Measurements from ENCODE around the gene RIMS4. TPM values are rescaled to one million over a fixed set of nuclear protein-coding genes. Genes with fewer than 3 reads are reported as not detected.

The RIMS4 gene
- total RNA-seq, 1 donor from 2014 or later = 6.4 TPM

- no peak for TF ChIP-seq CTCF (IDR thresholded peaks at IDR 0.05)
- TF ChIP-seq POLR2AphosphoS5 (IDR thresholded peaks at IDR 0.05; ENCODE audit: insufficient read depth in 1 of 2, low read depth in 1 of 2) = no peak
- TF ChIP-seq POLR2A (IDR thresholded peaks at IDR 0.05) = no peak
- H3K4me1 ChIP-seq = no peaks in the 10 kb centered on the region
- no peaks in the 10 kb centered on the region for H3K36me3 ChIP-seq
- H3K27ac ChIP-seq = no peak overlapping the region
- intact Hi-C loops (cut with DNase I) = no loop called here
- no peaks in the 10 kb centered on the region for H3K27me3 ChIP-seq
- H3K4me3 ChIP-seq = no peak overlapping the region
- H3K9me3 ChIP-seq = no peaks in the 10 kb centered on the region
- DNase-seq (ENCODE audit: extremely low spot score in 2 of 2) = no peak
Measured at GRCh38 chr20:44851545-44851944, 41.2 kb upstream of the RIMS4 start.

- Histone ChIP-seq H3K36me3 (no peaks in the 10 kb centered on the region), H3K27me3 (no peaks in the 10 kb centered on the region), H3K4me3 (no peak overlapping the region), H3K4me1 (no peaks in the 10 kb centered on the region), H3K27ac (no peak overlapping the region), H3K9me3 (no peaks in the 10 kb centered on the region)
- no peak for DNase-seq (ENCODE audit: extremely low spot score in 2 of 2)
- TF ChIP-seq CTCF (IDR thresholded peaks at IDR 0.05) (no peak), POLR2A (IDR thresholded peaks at IDR 0.05) (no peak), POLR2AphosphoS5 (IDR thresholded peaks at IDR 0.05; ENCODE audit: insufficient read depth in 1 of 2, low read depth in 1 of 2) (no peak)
- intact Hi-C loops (cut with DNase I) = no loop called here
Measured at GRCh38 chr20:44850837-44851236, 40.5 kb upstream of the RIMS4 start.

- intact Hi-C loops (cut with DNase I) = no loop called here
- Histone ChIP-seq H3K4me1 (no peaks in the 10 kb centered on the region), H3K9me3 (no peaks in the 10 kb centered on the region), H3K4me3 (no peak overlapping the region), H3K27ac (no peak overlapping the region), H3K27me3 (no peaks in the 10 kb centered on the region), H3K36me3 (no peaks in the 10 kb centered on the region)
- no peak for DNase-seq (ENCODE audit: extremely low spot score in 2 of 2)
- TF ChIP-seq CTCF (IDR thresholded peaks at IDR 0.05) (no peak), POLR2AphosphoS5 (IDR thresholded peaks at IDR 0.05; ENCODE audit: insufficient read depth in 1 of 2, low read depth in 1 of 2) (no peak), POLR2A (IDR thresholded peaks at IDR 0.05) (no peak)
Measured at GRCh38 chr20:44850272-44850671, 39.9 kb upstream of the RIMS4 start.

GRCh38 chr20:44849703-44850102, 39.4 kb upstream of the RIMS4 start:
- DNase-seq (ENCODE audit: extremely low spot score in 2 of 2) = no peak
- H3K27me3 ChIP-seq = no peaks in the 10 kb centered on the region
- intact Hi-C loops (cut with DNase I) = no loop called here
- no peaks in the 10 kb centered on the region for H3K4me1 ChIP-seq
- TF ChIP-seq POLR2A (IDR thresholded peaks at IDR 0.05) (no peak), POLR2AphosphoS5 (IDR thresholded peaks at IDR 0.05; ENCODE audit: insufficient read depth in 1 of 2, low read depth in 1 of 2) (no peak), CTCF (IDR thresholded peaks at IDR 0.05) (no peak)
- H3K9me3 ChIP-seq = no peaks in the 10 kb centered on the region
- no peak overlapping the region for H3K4me3 ChIP-seq
- no peak overlapping the region for H3K27ac ChIP-seq
- no peaks in the 10 kb centered on the region for H3K36me3 ChIP-seq

- H3K27ac ChIP-seq = no peak overlapping the region
- TF ChIP-seq CTCF (IDR thresholded peaks at IDR 0.05) (no peak), POLR2A (IDR thresholded peaks at IDR 0.05) (no peak), POLR2AphosphoS5 (IDR thresholded peaks at IDR 0.05; ENCODE audit: insufficient read depth in 1 of 2, low read depth in 1 of 2) (no peak)
- H3K27me3 ChIP-seq = no peaks in the 10 kb centered on the region
- no peak for DNase-seq (ENCODE audit: extremely low spot score in 2 of 2)
- H3K36me3 ChIP-seq = no peaks in the 10 kb centered on the region
- intact Hi-C loops (cut with DNase I) = no loop called here
- no peaks in the 10 kb centered on the region for H3K9me3 ChIP-seq
- H3K4me3 ChIP-seq = no peak overlapping the region
- no peaks in the 10 kb centered on the region for H3K4me1 ChIP-seq
Measured at GRCh38 chr20:44848254-44849015, 38.1 kb upstream of the RIMS4 start.
